ENCODE data around the gene ATP5F1D. TPM values are rescaled to one million over a fixed set of nuclear protein-coding genes. Genes with fewer than 3 reads are reported as not detected.

The ATP5F1D gene
- total and polyA plus RNA-seq, 2 experiments from 2014 or later, result 139 to 396 TPM

- peaks cover 3% of the 10 kb centered on the region; the same call in 1 of the 2 replicates for H3K4me1 ChIP-seq (ENCODE audit: insufficient read depth)
- Mint-ChIP-seq H3K4me1 (peaks cover 8% of the 10 kb centered on the region; the same call in 2 of the 3 replicates), H3K9me3 (no peaks in the 10 kb centered on the region; the same call in 2 of the 3 replicates), H3K27ac (no peak overlapping the region), H3K27me3 (ENCODE audit: insufficient read depth, low read depth, poor library complexity) (peaks cover 8% of the 10 kb centered on the region), H3K4me3 (no peak overlapping the region), H3K36me3 (ENCODE audit: low read depth) (peaks cover 5% of the 10 kb centered on the region; the same call in 2 of the 3 replicates)
- H3F3A ChIP-seq (replicated peaks; ENCODE audit: low read depth), result peaks cover 18% of the 10 kb centered on the region
- H2AFZ ChIP-seq, result no peak overlapping the region
- H3K79me2 ChIP-seq (replicated peaks; ENCODE audit: insufficient read depth), result peaks cover 9% of the 10 kb centered on the region
- H3K27me3 ChIP-seq (ENCODE audit: insufficient read depth), result no peaks in the 10 kb centered on the region
- DNase-seq (ENCODE audit: low spot score), result no peak
- TF ChIP-seq EZH2phosphoT487 (IDR thresholded peaks at IDR 0.05; ENCODE audit: unreplicated experiment), result no peak
- TF ChIP-seq, protein P1, sequence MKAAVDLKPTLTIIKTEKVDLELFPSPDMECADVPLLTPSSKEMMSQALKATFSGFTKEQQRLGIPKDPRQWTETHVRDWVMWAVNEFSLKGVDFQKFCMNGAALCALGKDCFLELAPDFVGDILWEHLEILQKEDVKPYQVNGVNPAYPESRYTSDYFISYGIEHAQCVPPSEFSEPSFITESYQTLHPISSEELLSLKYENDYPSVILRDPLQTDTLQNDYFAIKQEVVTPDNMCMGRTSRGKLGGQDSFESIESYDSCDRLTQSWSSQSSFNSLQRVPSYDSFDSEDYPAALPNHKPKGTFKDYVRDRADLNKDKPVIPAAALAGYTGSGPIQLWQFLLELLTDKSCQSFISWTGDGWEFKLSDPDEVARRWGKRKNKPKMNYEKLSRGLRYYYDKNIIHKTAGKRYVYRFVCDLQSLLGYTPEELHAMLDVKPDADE (IDR thresholded peaks at IDR 0.05), result no peak
- no peak for TF ChIP-seq CREB1 (CRISPR knock-in tag; IDR thresholded peaks at IDR 0.05; ENCODE audit: low read depth)
- TF ChIP-seq, protein P2, sequence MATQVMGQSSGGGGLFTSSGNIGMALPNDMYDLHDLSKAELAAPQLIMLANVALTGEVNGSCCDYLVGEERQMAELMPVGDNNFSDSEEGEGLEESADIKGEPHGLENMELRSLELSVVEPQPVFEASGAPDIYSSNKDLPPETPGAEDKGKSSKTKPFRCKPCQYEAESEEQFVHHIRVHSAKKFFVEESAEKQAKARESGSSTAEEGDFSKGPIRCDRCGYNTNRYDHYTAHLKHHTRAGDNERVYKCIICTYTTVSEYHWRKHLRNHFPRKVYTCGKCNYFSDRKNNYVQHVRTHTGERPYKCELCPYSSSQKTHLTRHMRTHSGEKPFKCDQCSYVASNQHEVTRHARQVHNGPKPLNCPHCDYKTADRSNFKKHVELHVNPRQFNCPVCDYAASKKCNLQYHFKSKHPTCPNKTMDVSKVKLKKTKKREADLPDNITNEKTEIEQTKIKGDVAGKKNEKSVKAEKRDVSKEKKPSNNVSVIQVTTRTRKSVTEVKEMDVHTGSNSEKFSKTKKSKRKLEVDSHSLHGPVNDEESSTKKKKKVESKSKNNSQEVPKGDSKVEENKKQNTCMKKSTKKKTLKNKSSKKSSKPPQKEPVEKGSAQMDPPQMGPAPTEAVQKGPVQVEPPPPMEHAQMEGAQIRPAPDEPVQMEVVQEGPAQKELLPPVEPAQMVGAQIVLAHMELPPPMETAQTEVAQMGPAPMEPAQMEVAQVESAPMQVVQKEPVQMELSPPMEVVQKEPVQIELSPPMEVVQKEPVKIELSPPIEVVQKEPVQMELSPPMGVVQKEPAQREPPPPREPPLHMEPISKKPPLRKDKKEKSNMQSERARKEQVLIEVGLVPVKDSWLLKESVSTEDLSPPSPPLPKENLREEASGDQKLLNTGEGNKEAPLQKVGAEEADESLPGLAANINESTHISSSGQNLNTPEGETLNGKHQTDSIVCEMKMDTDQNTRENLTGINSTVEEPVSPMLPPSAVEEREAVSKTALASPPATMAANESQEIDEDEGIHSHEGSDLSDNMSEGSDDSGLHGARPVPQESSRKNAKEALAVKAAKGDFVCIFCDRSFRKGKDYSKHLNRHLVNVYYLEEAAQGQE (IDR thresholded peaks at IDR 0.05; ENCODE audit: unreplicated experiment), result no peak
- TF ChIP-seq EZH2 (IDR thresholded peaks at IDR 0.05; ENCODE audit: low read depth, unreplicated experiment), result no peak
- no peak for TF ChIP-seq POLR2AphosphoS5 (IDR thresholded peaks at IDR 0.05; ENCODE audit: low read depth)
- no peak for TF ChIP-seq NANOG (IDR thresholded peaks at IDR 0.05; ENCODE audit: borderline replicate concordance)
- no peak for TF ChIP-seq STAT1 (IDR thresholded peaks at IDR 0.05; ENCODE audit: unreplicated experiment)
- no peak for TF ChIP-seq ZNF462 (CRISPR knock-in tag; IDR thresholded peaks at IDR 0.05)
- no peak for TF ChIP-seq ZNF114 (CRISPR knock-in tag; IDR thresholded peaks at IDR 0.05)
- TF ChIP-seq JUNB (IDR thresholded peaks at IDR 0.05; ENCODE audit: unreplicated experiment), result no peak
- H3K4me3 ChIP-seq, result no peak overlapping the region
- H3K36me3 ChIP-seq (ENCODE audit: insufficient read depth), result no peaks in the 10 kb centered on the region
- no peak overlapping the region for H3K27ac ChIP-seq (ENCODE audit: low read depth)
- H4K20me1 ChIP-seq (replicated peaks; ENCODE audit: insufficient read depth), result peaks cover 3% of the 10 kb centered on the region; the same call in 1 of the 2 replicates
- no peak for ATAC-seq
- H3K9me2 ChIP-seq (ENCODE audit: insufficient read depth), result no peaks in the 10 kb centered on the region
- H3K4me2 ChIP-seq, result no peak overlapping the region
Observed at GRCh38 chr19:1245494-1246264, 4.1 kb downstream of the ATP5F1D start.

All from GM23338 (cell line).